Keratinocyte (primary cell): ENCODE results near the gene CSMD2. TPM values are rescaled to one million over a fixed set of nuclear protein-coding genes. Genes with fewer than 3 reads are reported as not detected.

Experiments
- DNase-seq: peaks from one replicate; pipeline ENCODE4 v3.0.0-alpha.2; 2011; ENCODE audit warnings: low read depth, missing footprints, low spot score
- FAIRE-seq: peaks from 2 replicates; lab custom pipeline; 2011; peaks lifted over from hg19 to GRCh38; lab: Jason Lieb, UNC
- H2AFZ ChIP-seq: 2 replicates; pipeline ENCODE4 v1.6.0; 2012; ENCODE audit warnings: low read length, control low read depth, inconsistent platforms; ENCODE audit not compliant: control insufficient read depth
- H3K27ac ChIP-seq: 2 replicates; pipeline ENCODE4 v1.5.1; 2011; ENCODE audit warnings: low read length; ENCODE audit not compliant: control insufficient read depth, insufficient read depth
- H3K27me3 ChIP-seq: 3 replicates; pipeline ENCODE4 v1.6.0; 2011; ENCODE audit warnings: low read length; ENCODE audit not compliant: control insufficient read depth, insufficient read depth; ENCODE audit errors: extremely low read depth
- H3K36me3 ChIP-seq, 2 experiments: 2 replicates in 1 of 2; 3 replicates in 1 of 2; pipeline ENCODE4 v1.5.1; 2011; ENCODE audit warnings: low read length in 2 of 2, mild to moderate bottlenecking in 1 of 2; ENCODE audit not compliant: control insufficient read depth in 2 of 2, insufficient read depth in 2 of 2; ENCODE audit errors: extremely low read depth in 1 of 2
- H3K4me1 ChIP-seq: 3 replicates; pipeline ENCODE4 v1.5.1; 2011; ENCODE audit warnings: low read length; ENCODE audit not compliant: control insufficient read depth, insufficient read depth; ENCODE audit errors: extremely low read depth
- H3K4me2 ChIP-seq: 3 replicates; pipeline ENCODE4 v1.6.0; 2011; ENCODE audit warnings: low read depth, low read length; ENCODE audit not compliant: control insufficient read depth, insufficient read depth; ENCODE audit errors: extremely low read depth
- H3K4me3 ChIP-seq, 3 experiments: fragments of 200-600 bp in 1 of 3; sonication (generic) in 1 of 3; 2 replicates in 2 of 3; 3 replicates in 1 of 3; pipeline ENCODE4 v1.5.1; 2011 to 2016; ENCODE audit warnings: low read length in 3 of 3, mild to moderate bottlenecking in 3 of 3, control low read depth in 2 of 3, inconsistent platforms in 1 of 3, low read depth in 1 of 3, mixed read lengths in 1 of 3, mixed run types in 1 of 3, moderate library complexity in 1 of 3; ENCODE audit not compliant: control insufficient read depth in 2 of 3, insufficient read depth in 2 of 3; ENCODE audit errors: extremely low read depth in 1 of 3
- H3K79me2 ChIP-seq: 2 replicates; pipeline ENCODE4 v1.6.0; 2012; ENCODE audit warnings: low read length; ENCODE audit not compliant: control insufficient read depth, insufficient read depth
- H3K9ac ChIP-seq: 3 replicates; pipeline ENCODE4 v1.6.0; 2011; ENCODE audit warnings: low read length; ENCODE audit not compliant: control insufficient read depth, insufficient read depth; ENCODE audit errors: extremely low read depth
- H3K9me1 ChIP-seq: 3 replicates; pipeline ENCODE4 v1.6.0; 2011; ENCODE audit warnings: low read length; ENCODE audit not compliant: control insufficient read depth, insufficient read depth; ENCODE audit errors: extremely low read depth
- H3K9me3 ChIP-seq: 2 replicates; pipeline ENCODE4 v1.5.1; 2012; ENCODE audit warnings: low read depth, low read length; ENCODE audit not compliant: control insufficient read depth
- H4K20me1 ChIP-seq: 3 replicates; pipeline ENCODE4 v1.6.0; 2011; ENCODE audit warnings: low read length; ENCODE audit not compliant: control insufficient read depth, insufficient read depth; ENCODE audit errors: extremely low read depth
- EZH2 ChIP-seq: IDR thresholded peaks from one replicate; pipeline ENCODE4 v1.6.1; 2012; ENCODE audit warnings: inconsistent platforms, mild to moderate bottlenecking, low read length, moderate library complexity
- dilution Hi-C: fragments of 300-500 bp; cut with MboI; formaldehyde crosslinking; loops from one replicate; pipeline ENCODE4 v1.7.0; 2020; ENCODE audit warnings: low sequenced_read_pairs; ENCODE audit not compliant: extremely low pct_ligation_motif_present
- polyA plus RNA-seq, 5 experiments: library from polyadenylated mRNA; depleted of rRNA in 3 of 5; stranded (reverse) in 3 of 5; stranded (forward) in 1 of 5; unstranded in 1 of 5; fragments of >200 nt; gene quantifications; 1 replicate in 1 of 5; 2 replicates in 3 of 5; 3 replicates in 1 of 5; pipeline versions ENCODE4 v1.2.1 to v1.2.3, GENCODE V29; 2011 to 2012; ENCODE audit warnings: missing spikeins in 2 of 5, low read depth in 1 of 5, low replicate concordance in 1 of 5
- TF ChIP-seq, protein P1 (sequence below), 3 experiments: IDR thresholded peaks in 1 of 3; conservative IDR thresholded peaks in 1 of 3; optimal IDR thresholded peaks in 1 of 3; 2 replicates in 2 of 3; 3 replicates in 1 of 3; pipeline versions ENCODE3 to v1.5.1; 2011; ENCODE audit warnings: low read length in 3 of 3, mild to moderate bottlenecking in 3 of 3, moderate library complexity in 2 of 3, control low read depth in 1 of 3, inconsistent platforms in 1 of 3; ENCODE audit not compliant: insufficient read depth in 2 of 3; ENCODE audit errors: extremely low read depth in 1 of 3

The CSMD2 gene
- polyA plus RNA-seq, 1 donor (not counting 4 experiments of a cell fraction or from before 2014, with no cell fraction given), result 2.0 TPM

DNA sequence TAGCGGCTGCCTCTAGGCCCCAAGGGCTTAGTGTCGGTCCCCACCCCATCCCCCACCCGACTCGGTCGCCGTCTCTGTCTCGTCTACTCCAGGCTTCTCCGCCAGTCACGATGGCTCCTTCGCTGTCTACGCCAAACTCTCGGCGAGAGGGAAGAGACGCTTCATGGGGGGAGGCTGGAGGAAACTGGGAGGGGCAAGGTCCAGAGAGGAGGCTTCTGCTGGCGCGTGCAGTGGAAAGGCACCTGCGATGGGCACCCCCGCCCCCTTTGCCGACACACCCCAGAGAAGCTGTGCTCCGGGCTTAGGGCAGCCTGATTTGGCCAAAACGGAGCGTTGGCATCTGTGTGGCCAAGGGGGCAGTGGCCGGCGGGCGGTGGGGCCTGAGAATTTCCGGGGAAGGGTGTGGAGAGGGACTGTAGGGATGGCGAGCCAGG lies 1.2 kb upstream of the CSMD2 start:
- peak overlapping the region; percentile 51 for H3K4me2 ChIP-seq
- no peak overlapping the region for H3K9ac ChIP-seq
- no peaks in the 10 kb centered on the region for H3K79me2 ChIP-seq
- H3K4me3 ChIP-seq, result peak overlapping the region in 2 of 3 experiments; percentile 7 to 13
- FAIRE-seq (no peak), DNase-seq (no peak)
- H3K4me1 ChIP-seq, result peaks cover 20% of the 10 kb centered on the region
- TF ChIP-seq EZH2, result no peak
- TF ChIP-seq, protein P1, sequence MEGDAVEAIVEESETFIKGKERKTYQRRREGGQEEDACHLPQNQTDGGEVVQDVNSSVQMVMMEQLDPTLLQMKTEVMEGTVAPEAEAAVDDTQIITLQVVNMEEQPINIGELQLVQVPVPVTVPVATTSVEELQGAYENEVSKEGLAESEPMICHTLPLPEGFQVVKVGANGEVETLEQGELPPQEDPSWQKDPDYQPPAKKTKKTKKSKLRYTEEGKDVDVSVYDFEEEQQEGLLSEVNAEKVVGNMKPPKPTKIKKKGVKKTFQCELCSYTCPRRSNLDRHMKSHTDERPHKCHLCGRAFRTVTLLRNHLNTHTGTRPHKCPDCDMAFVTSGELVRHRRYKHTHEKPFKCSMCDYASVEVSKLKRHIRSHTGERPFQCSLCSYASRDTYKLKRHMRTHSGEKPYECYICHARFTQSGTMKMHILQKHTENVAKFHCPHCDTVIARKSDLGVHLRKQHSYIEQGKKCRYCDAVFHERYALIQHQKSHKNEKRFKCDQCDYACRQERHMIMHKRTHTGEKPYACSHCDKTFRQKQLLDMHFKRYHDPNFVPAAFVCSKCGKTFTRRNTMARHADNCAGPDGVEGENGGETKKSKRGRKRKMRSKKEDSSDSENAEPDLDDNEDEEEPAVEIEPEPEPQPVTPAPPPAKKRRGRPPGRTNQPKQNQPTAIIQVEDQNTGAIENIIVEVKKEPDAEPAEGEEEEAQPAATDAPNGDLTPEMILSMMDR (optimal IDR thresholded peaks at IDR 0.05 in 1 of 3, IDR thresholded peaks at IDR 0.05 in 1 of 3, conservative IDR thresholded peaks at IDR 0.05 in 1 of 3; ENCODE audit: extremely low read depth in 1 of 3, insufficient read depth in 2 of 3, low read length in 3 of 3), result no peak
- H3K9me3 ChIP-seq, result no peaks in the 10 kb centered on the region
- no peak overlapping the region for H3K27ac ChIP-seq
- dilution Hi-C loops, result no loop called here
- H4K20me1 ChIP-seq, result no peaks in the 10 kb centered on the region
- H3K9me1 ChIP-seq, result no peaks in the 10 kb centered on the region
- peak overlapping the region; percentile 33 for H2AFZ ChIP-seq
- H3K27me3 ChIP-seq, result peaks cover 25% of the 10 kb centered on the region
- H3K36me3 ChIP-seq, result no peaks in the 10 kb centered on the region

DNA sequence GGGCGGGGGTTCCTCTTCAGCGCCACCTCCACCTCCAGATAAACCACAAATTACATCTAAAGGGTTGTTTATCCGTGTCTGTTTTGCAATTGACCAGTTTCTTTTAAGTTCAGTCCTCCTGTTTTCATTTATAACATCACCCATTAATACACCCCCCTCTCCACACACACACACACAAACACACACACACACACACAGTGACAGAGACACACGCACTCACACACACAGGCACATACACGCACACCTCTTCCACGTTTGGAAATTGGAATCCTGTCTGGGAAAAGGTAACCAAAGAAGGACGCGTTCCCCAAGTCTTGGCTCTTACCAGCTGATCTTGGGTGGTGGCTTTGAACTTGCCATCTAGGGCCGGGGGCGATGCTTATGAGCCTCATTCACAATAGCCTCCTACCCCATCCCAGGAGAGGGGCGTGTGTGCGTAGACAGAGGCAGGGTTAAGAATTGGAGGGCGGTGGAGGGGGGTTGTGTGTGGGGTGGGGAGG lies 442 bp upstream of the CSMD2 start:
- FAIRE-seq, result no peak
- no peak for TF ChIP-seq EZH2
- TF ChIP-seq, protein P1 (optimal IDR thresholded peaks at IDR 0.05 in 1 of 3, IDR thresholded peaks at IDR 0.05 in 1 of 3, conservative IDR thresholded peaks at IDR 0.05 in 1 of 3; ENCODE audit: extremely low read depth in 1 of 3, insufficient read depth in 2 of 3, low read length in 3 of 3), result no peak

More for the DNA sequence above, 442 bp upstream of the CSMD2 start:
- Histone ChIP-seq H3K27ac (no peak overlapping the region), H3K9me3 (no peaks in the 10 kb centered on the region), H3K36me3 (no peaks in the 10 kb centered on the region), H4K20me1 (no peaks in the 10 kb centered on the region), H3K9me1 (no peaks in the 10 kb centered on the region), H3K4me2 (peak overlapping the region; percentile 83), H3K27me3 (peaks cover 21% of the 10 kb centered on the region), H2AFZ (peak overlapping the region; percentile 10), H3K4me1 (peaks cover 20% of the 10 kb centered on the region), H3K4me3 (peak overlapping the region; percentile 48 to 80 (median 52)), H3K79me2 (no peaks in the 10 kb centered on the region), H3K9ac (peak overlapping the region; percentile 28)
- dilution Hi-C loops, result no loop called here
- no peak for DNase-seq
